Stromal cell of bone marrow (primary cell): ENCODE results near the gene CAVIN2.

Experiments used
- DNase-seq: peaks from one replicate; pipeline ENCODE4 v3.0.0-alpha.2; 2012; ENCODE audit warnings: low read depth

Gene CAVIN2

GRCh38 chr2:191839918-191840804, 6.7 kb downstream of the CAVIN2 start:
- DNase-seq = no peak

GRCh38 chr2:191838526-191838925, 8.4 kb downstream of the CAVIN2 start:
- DNase-seq = no peak

- no peak for DNase-seq
Observed at GRCh38 chr2:191836853-191837769, 9.8 kb downstream of the CAVIN2 start.

- no peak for DNase-seq
Observed at GRCh38 chr2:191836471-191836852, 10.4 kb downstream of the CAVIN2 start.

- no peak for DNase-seq
Observed at GRCh38 chr2:191835539-191836350, 11.1 kb downstream of the CAVIN2 start.

- no peak for DNase-seq
Observed at GRCh38 chr2:191835100-191835499, 11.8 kb downstream of the CAVIN2 start.

- DNase-seq = no peak
Observed at GRCh38 chr2:191833356-191833755, 13.5 kb downstream of the CAVIN2 start.

GRCh38 chr2:191832668-191833067, 14.2 kb downstream of the CAVIN2 start:
- DNase-seq = no peak

GRCh38 chr2:191831410-191831994, 15.4 kb downstream of the CAVIN2 start:
- DNase-seq = no peak

GRCh38 chr2:191824398-191824797, 22.5 kb downstream of the CAVIN2 start:
- no peak for DNase-seq

- no peak for DNase-seq
Observed at GRCh38 chr2:191821078-191821477, 25.8 kb downstream of the CAVIN2 start.

GRCh38 chr2:191818725-191819350, 28.1 kb downstream of the CAVIN2 start:
- DNase-seq = no peak

- no peak for DNase-seq
Observed at GRCh38 chr2:191818133-191818532, 28.8 kb downstream of the CAVIN2 start.

- no peak for DNase-seq
Observed at GRCh38 chr2:191815010-191815409, 31.9 kb downstream of the CAVIN2 start.

GRCh38 chr2:191813943-191814342, 32.9 kb downstream of the CAVIN2 start:
- no peak for DNase-seq

- DNase-seq = peak; percentile 44
Observed at GRCh38 chr2:191811807-191812602, 34.9 kb downstream of the CAVIN2 start.

- DNase-seq = no peak
Observed at GRCh38 chr2:191806396-191806795, 40.5 kb downstream of the CAVIN2 start.

GRCh38 chr2:191804766-191805165, 42.1 kb downstream of the CAVIN2 start:
- DNase-seq = no peak

GRCh38 chr2:191803007-191803406, 43.9 kb downstream of the CAVIN2 start:
- DNase-seq = no peak

- no peak for DNase-seq
Observed at GRCh38 chr2:191802180-191802579, 44.7 kb downstream of the CAVIN2 start.
